HG03095 (cell line): ENCODE data around the gene MSH2.
A peak's percentile ranks its signal among the peaks of the same experiment; 100 is the strongest.
"Not testable (repeated sequence)": the region's sequence is repeated elsewhere in the genome, so short reads cannot be mapped to it uniquely, and the experiment has no call there.

ENCODE experiments used
- ATAC-seq: cut with Tn5 transposase; IDR thresholded peaks from one replicate; pipeline ENCODE4 v1.9.1; 2021; ENCODE audit warnings: moderate library complexity; ENCODE audit not compliant: unreplicated experiment

The MSH2 gene

DNA sequence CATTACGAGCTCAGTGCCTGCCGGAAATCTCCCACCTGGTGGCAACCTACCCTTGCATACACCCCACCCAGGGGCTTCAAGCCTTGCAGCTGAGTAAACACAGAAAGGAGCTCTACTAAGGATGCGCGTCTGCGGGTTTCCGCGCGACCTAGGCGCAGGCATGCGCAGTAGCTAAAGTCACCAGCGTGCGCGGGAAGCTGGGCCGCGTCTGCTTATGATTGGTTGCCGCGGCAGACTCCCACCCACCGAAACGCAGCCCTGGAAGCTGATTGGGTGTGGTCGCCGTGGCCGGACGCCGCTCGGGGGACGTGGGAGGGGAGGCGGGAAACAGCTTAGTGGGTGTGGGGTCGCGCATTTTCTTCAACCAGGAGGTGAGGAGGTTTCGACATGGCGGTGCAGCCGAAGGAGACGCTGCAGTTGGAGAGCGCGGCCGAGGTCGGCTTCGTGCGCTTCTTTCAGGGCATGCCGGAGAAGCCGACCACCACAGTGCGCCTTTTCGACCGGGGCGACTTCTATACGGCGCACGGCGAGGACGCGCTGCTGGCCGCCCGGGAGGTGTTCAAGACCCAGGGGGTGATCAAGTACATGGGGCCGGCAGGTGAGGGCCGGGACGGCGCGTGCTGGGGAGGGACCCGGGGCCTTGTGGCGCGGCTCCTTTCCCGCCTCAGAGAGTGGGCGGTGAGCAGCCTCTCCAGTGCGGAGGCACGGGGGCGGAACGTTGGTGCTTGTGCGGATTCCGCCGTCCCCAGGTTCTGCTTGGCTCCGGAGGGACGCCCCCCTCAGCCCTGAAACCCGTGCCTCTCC, at the start of gene MSH2:
Gene MSH2, plus strand, starts transcription at position 352 of the 804 bp plus-strand sequence. Its CDS starts 36 bp downstream, at position 388.
- ATAC-seq = peak; percentile 93

DNA sequence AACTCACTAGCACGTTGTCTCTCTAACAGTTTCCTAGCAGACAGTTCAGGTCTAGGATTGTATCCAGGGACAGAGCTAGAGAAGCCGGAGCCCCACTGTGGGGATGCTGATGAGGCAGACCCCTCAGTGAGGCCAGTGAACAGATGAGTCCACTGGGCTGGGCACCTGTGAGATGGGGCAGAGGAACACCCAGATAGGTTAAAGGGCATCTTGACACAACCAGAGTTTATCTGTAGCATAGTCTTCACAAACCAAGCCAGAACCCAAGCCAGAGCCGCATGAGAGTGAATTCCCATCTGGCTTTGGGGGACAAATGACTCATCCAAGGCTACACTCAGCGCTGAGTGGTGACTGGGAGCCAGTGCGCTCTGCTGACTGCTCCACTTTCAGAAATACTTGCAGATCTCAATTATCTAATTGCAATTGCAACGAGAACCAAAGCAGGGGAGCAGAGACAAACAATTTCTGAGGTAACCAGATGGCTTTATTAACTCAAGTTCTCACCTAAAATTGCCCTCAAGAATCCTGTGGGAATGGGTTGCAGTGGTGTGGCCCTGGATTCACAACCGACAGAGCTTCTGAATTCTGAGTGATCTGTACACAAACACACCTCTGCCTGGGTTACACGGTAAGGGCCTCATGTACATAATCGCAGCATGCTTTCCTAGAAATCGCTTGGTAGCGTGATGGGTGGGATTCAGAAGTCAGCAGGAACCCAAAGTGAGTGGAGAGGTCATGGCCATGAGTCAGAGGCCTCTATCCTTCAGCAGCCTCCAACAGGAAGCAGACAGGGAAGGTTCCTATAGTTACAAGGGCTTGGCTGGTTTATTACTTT, 48.7 kb upstream of the MSH2 start:
- ATAC-seq = no peak

DNA sequence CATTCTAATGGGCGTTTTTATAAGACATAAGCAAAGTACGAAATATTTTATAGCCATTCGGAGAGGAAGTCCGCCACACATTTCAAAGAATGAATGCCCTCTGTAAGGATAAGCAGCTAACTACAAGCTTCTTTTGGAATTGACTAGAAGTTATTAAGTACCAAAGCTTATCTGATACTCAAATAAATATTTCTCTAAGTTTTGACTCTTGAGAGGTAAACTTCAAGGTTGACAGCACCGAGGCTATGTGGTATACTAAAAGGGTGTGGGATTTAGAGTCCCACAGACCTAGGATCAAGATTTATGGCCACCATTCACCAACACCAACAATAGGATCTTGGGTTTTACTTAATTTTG, 48.1 kb upstream of the MSH2 start:
- ATAC-seq = no peak

DNA sequence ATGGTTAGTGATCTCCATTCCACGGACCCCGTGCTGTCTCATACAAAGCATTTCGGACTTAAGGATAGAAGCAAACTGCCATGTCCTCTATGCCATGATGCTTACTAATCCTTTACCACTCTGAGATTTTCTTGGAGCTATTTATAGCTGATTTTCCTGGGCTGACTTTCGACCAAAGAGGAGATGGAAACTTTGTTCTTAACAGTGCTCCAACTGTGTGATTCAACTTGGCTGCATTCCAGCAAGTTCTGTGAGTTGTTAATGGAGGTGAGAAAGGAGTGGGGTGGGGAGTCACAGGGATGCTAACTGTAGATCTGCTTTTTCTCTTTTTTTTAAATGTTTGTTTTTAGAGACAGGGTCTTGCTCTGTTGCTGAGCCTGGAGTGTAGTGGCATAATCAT, 45.5 kb upstream of the MSH2 start:
- no peak for ATAC-seq

DNA sequence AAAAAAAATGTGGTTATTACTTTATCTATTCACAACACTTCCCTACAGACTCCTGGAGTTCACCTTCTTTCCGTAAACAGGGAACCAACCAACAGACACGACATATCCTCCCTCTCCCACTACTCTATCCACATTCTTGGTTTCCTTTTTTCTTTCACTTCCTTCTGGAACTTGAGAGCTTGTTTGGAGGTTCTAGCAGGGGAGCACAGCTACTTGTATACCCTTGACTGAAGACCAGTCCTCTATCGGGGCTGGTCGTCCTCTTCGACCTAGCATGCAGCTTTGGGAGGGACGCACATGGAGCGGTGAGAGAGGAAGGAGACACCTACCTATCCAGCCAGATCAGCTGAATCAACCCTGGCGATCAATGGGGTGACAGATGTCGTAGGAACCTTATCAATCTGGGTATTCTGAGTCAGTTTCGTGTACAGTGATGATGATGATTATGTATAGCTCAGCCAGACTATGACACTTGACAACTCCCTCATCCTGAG, 43.5 kb upstream of the MSH2 start:
- ATAC-seq = no peak

DNA sequence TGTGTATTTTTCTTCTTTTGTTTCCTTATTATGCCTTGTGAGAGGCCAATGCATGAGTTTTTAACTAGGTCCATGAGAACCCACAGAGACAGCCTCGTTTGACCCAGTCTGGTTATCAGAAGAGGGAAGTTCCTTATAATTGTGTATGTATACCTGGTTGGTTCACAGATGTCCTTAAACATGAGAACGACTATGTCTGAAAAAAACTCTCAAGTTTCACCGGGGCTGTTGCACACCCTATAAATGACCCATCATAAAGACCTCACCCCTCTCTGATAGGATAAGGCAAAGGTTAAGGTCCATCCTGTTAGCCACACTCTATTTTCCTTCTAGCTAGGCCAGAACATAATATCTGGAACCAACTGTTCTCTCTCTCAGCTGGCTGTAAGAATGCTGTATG, 42.7 kb upstream of the MSH2 start:
- ATAC-seq = no peak

DNA sequence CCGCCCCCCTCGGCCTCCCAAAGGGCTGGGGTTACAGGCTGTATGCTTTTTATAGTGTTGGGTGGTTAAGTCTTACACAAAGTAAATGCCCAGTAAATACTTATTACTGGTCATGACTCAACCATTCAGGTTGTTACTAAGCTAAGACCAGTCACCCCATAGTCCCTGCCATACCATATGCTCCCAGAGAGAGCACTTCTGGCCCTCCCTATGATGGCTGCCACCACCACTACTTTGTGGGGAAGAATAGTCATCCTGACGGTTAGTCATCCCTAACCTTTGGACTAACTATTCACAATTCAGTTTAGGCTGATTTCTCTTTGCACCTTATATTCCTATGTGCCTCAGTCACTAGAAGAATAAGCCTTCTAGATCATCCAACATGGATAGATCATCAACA, 42.0 kb upstream of the MSH2 start:
- no peak for ATAC-seq

DNA sequence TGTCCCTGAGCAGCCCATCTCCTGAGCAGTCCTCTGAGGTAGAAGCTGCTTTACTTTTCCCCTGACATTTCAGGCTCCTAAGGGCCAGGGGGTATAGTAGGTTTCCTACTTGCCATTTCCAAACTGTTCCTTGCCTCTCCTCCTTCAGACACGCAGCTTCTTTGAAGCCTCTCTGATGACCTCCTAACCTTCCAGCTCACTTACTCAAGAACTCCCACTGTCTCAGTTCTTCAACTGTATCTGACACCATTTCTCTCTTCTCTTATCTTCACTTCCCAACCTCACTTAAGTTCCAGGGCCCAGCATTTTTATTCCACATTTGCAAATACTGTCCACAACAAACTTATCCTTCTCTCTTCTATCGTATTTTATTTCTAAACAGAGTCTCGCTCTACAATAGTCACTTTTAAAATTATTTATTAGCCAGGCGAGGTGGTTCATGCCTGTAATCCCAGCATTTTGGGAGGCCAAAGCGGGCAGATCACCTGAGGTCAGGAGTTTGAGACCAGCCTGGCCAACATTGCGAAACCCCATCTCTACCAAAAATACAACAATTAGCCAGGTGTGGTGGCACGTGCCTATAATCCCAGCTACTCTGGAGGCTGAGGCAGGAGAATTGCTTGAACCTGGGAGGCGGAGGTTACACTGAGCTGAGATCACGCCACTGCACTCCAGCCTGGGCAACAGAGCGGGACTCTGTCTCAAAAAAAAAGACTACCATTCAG, 41.3 kb upstream of the MSH2 start:
- not testable (repeated sequence) for ATAC-seq

DNA sequence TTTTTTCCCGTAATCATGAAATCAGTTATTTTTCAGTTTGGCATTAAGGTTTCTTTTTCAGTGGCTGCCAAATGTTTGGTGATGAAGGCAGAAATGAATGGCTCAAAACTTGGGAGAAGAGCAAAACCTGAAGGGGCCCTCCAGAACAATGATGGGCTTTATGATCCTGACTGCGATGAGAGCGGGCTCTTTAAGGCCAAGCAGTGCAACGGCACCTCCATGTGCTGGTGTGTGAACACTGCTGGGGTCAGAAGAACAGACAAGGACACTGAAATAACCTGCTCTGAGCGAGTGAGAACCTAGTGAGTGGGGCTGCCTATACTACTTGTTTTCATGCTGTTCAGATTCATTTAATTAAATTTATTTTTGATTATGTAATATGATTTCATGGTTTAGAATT, 29.2 kb upstream of the MSH2 start:
- no peak for ATAC-seq

DNA sequence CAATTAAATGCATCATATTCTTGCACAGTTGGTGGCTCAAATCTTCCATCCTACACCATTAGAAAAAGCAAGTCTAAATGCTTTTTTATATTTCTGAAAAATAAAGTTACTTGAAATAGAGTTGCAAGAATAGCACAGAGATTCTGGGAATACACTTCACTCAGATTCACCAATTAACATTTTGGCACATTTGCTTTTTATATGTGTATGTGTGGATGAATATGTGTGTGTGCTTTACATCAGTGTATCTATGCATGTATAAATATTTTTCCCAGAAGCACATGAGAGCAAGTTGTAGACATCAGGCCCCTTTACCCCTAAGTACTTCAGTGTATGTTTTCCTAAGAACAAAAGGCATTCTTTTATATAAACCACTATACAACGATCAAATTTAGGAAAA, 27.6 kb upstream of the MSH2 start:
- no peak for ATAC-seq

DNA sequence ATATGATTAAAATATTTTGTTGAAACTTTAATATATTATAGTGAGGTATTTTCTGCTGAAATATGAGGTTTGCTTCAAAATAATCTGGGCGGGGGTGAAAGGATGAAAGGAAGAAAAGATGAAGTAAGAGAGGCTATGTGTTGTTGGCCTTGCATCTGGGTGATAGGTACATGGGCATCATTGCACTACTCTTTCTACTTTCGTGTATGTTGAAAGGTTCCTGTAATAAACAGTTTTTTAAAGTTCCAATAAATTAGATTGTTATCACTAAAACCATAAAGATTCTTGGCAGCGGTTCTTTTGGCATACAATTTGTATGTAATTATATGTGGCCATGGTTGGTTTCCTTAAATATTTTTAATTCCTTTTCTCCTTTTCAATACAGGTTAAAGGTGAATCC, 23.6 kb upstream of the MSH2 start:
- ATAC-seq = no peak

DNA sequence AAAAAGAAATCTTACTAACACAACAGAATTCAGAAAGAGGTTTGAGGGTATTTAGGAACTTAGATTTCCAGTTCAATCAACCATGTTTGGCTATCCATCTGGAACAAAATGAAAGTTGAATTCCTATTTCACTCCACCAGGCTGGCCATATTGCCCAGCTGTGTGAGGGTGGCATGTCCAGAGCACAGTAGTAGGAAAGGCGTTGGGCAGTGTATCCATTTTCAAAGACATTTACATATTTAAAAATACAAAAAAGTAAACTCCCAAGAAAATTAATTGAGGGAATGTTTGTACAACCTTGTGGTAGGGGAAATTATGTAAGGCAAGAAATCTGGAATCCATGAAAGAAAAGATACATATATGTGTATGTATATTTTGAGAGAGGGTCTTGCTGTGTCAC, 21.5 kb upstream of the MSH2 start:
- no peak for ATAC-seq

DNA sequence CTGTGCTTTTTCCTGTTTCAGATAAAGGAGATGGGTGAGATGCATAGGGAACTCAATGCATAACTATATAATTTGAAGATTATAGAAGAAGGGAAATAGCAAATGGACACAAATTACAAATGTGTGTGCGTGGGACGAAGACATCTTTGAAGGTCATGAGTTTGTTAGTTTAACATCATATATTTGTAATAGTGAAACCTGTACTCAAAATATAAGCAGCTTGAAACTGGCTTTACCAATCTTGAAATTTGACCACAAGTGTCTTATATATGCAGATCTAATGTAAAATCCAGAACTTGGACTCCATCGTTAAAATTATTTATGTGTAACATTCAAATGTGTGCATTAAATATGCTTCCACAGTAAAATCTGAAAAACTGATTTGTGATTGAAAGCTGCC, 16.4 kb upstream of the MSH2 start:
- no peak for ATAC-seq

DNA sequence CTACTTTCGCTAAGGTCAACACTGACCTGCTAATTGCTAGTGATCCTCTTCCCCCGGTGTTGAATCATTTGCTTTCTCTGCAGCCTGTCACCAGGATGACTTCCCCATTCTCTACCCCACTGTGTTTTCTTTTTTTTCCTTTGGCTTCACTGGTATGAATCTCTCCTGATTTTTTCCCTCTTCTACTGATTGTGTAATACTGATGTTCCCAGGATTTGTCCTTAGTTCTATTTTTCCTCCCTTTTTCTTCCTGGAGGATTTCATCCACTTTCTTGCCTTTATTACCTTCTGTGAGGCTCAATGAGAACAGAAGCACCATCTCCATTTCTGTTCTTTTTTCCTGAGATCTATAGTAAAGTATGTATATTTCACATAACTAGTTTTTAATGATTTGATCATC, 14.1 kb upstream of the MSH2 start:
- ATAC-seq = no peak

DNA sequence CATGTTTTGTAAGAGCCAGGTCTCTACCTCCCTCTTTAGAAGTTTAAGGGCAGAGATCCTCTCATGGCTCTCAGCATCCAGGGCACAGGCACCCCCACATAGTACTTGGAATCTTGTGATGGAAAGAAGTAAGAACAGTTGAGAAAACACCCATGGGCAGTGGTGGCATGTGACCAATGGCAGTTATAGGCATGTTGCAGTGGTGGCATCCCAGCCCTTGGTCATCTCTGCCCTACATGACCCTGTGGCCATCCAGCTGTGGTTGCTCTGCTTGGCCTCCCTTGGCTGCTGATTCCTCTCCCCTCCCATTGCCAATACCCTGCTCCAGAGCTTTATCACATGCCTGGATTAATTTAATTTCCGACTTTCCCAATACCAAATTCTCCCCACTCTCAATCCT, 13.3 kb upstream of the MSH2 start:
- ATAC-seq = no peak

DNA sequence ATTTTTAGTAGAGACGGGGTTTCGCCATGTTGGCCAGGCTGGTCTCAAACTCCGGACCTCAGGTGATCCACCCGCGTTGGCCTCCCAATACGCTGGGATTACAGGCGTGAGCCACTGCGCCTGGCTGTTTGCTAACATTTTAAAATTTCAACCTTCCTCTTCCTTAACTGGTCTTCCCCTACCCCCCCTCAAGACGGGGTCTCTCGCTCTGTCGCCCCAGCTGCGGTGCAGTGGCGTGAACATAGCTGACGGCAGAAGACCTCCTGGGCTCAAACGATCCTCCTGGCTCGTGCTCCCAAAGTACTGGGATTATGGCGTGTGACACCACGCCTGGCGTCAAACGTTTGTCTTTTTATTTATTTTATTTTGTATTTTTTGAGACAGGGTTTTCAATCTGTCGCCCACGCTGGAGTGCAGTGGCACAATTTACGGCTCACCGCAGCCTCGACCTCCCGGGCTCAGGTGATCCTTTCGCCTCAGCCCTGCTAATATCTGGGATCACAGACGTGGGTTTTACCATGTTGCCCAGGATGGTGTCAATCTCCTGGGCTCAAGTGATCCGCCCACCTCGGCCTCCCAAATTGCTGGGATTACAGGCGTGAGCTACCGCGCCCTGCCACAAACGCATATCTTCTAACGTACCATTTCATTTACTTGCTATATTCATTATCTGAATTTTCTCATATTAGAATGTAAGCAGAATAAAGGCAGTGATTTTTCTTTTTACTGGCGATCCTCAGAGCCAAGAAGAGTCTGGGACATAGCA, 984 bp upstream of the MSH2 start:
- no peak for ATAC-seq

DNA sequence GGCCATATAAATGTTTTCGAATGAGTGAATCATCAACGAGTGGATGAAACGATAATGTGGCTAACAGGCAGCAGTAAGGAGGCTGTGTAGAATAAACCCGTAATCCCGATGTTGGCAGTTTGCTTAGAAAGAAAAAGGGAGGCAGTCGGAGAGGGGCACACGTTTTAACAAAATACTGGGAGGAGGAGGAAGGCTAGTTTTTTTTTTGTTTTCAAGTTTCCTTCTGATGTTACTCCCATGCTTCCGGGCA, 476 bp upstream of the MSH2 start:
- no peak for ATAC-seq

DNA sequence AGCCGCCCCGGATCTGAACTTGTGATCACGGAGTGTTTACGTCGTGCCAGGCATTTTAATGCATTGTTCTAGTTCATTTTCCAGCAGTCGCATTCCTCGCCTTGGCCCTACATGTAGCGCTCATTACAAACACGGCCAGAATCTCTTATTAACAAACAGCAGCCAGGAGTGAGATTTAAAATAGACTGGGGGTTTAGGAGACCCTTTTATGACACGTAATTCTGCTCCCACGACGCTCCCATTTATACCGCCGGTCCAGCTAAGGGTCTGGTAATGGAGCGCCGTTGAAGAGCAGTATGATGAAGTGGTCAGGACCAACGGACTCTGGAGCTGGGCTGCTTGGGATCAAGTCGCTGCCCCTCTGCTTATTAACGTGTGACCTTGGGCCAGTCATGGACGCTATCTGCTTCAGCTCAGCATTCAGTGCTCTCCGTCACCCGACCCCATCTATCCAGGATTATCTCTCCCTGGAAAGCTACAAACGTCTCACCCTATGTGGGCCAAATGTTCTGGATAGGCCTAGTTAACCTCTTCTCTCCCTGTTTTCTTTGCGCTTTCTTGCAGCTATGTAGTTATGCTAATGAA, 745 bp downstream of the MSH2 start:
- ATAC-seq = no peak

DNA sequence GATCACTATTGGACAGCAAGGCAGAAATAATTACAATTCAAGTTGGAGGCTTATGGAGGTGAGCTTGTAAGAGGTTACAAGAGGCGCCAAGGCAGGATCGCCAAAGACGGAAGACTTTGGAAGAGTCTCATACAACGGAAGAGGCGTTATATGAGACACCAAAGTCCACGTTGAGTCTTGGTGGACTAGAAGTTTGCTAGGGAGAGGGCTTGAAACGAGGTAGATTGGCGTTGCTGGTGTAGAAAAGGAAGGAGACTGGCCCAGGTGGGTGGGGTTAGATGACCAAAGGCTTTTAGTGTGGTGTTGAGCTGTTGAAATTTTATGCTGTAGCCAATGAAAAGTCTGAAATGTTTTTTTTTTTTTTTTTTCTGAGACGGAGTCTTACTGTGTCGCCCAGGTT, 1.4 kb downstream of the MSH2 start:
- no peak for ATAC-seq

DNA sequence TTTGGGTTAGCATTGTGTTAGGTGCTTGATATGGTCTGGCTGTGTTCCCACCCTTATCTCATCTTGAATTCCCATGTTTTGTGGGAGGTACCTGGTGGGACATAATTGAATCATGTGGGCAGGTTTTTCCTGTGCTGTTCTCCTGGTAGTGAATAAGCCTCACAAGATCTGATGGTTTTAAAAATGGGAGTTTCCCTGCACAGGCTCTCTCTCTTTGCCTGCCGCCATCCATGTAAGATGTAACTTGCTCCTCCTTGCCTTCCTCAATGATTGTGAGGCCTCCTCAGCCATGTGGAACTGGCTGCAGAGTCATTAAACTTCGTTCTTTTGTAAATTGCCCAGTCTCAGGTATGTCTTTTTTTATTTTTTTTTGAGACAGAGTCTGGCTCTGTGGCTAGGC, 2.8 kb downstream of the MSH2 start:
- ATAC-seq = no peak
